ENCODE results near the gene MYADM.
A peak's percentile ranks its signal among the peaks of the same experiment; 100 is the strongest.

The MYADM gene

GRCh38 chr19:53884256-53884655, 16.6 kb downstream of the MYADM start:
- DNase-seq (ENCODE audit: low read depth in 4 of 4, low spot score in 1 of 4) = no peak

- no peak for DNase-seq (ENCODE audit: low read depth in 4 of 4, low spot score in 1 of 4)
Observed at GRCh38 chr19:53885036-53885435, 17.4 kb downstream of the MYADM start.

- DNase-seq (ENCODE audit: low read depth in 4 of 4, low spot score in 1 of 4) = no peak
Observed at GRCh38 chr19:53892301-53892980, 24.8 kb downstream of the MYADM start.

- no peak for DNase-seq (ENCODE audit: low read depth in 4 of 4, low spot score in 1 of 4)
Observed at GRCh38 chr19:53892981-53893325, 25.3 kb downstream of the MYADM start.

- no peak for DNase-seq (ENCODE audit: low read depth in 4 of 4, low spot score in 1 of 4)
Observed at GRCh38 chr19:53894707-53895106, 27.0 kb downstream of the MYADM start.

GRCh38 chr19:53896682-53897081, 29.0 kb downstream of the MYADM start:
- DNase-seq (ENCODE audit: low read depth in 4 of 4, low spot score in 1 of 4) = no peak

- no peak for DNase-seq (ENCODE audit: low read depth in 4 of 4, low spot score in 1 of 4)
Observed at GRCh38 chr19:53897459-53897858, 29.8 kb downstream of the MYADM start.

- no peak for DNase-seq (ENCODE audit: low read depth in 4 of 4, low spot score in 1 of 4)
Observed at GRCh38 chr19:53898166-53898565, 30.5 kb downstream of the MYADM start.

GRCh38 chr19:53898636-53899341, 31.1 kb downstream of the MYADM start:
- no peak for DNase-seq (ENCODE audit: low read depth in 4 of 4, low spot score in 1 of 4)

GRCh38 chr19:53900191-53900860, 32.6 kb downstream of the MYADM start:
- DNase-seq (ENCODE audit: low read depth in 4 of 4, low spot score in 1 of 4) = no peak

GRCh38 chr19:53903055-53903680, 35.5 kb downstream of the MYADM start:
- DNase-seq (ENCODE audit: low read depth in 4 of 4, low spot score in 1 of 4) = no peak

GRCh38 chr19:53904909-53905308, 37.2 kb downstream of the MYADM start:
- no peak for DNase-seq (ENCODE audit: low read depth in 4 of 4, low spot score in 1 of 4)

- no peak for DNase-seq (ENCODE audit: low read depth in 4 of 4, low spot score in 1 of 4)
Observed at GRCh38 chr19:53905787-53906186, 38.1 kb downstream of the MYADM start.

- DNase-seq (ENCODE audit: low read depth in 4 of 4, low spot score in 1 of 4) = peak; percentile 34 to 62 (median 52)
Observed at GRCh38 chr19:53906211-53907192, 38.8 kb downstream of the MYADM start.

GRCh38 chr19:53907193-53907581, 39.5 kb downstream of the MYADM start:
- no peak for DNase-seq (ENCODE audit: low read depth in 4 of 4, low spot score in 1 of 4)

- DNase-seq (ENCODE audit: low read depth in 4 of 4, low spot score in 1 of 4) = no peak
Observed at GRCh38 chr19:53907690-53908089, 40.0 kb downstream of the MYADM start.

- DNase-seq (ENCODE audit: low read depth in 4 of 4, low spot score in 1 of 4) = peak; percentile 6 to 48 (median 30)
Observed at GRCh38 chr19:53908106-53908934, 40.6 kb downstream of the MYADM start.

- no peak for DNase-seq (ENCODE audit: low read depth in 4 of 4, low spot score in 1 of 4)
Observed at GRCh38 chr19:53908935-53909415, 41.3 kb downstream of the MYADM start, which contains the start of gene CACNG7. TSS of gene CACNG7 (plus strand) at chr19:53909278. CDS start at chr19:53912832, 3,554 bp downstream.

GRCh38 chr19:53909471-53910169, 41.9 kb downstream of the MYADM start:
- no peak for DNase-seq (ENCODE audit: low read depth in 4 of 4, low spot score in 1 of 4)

All from stimulated activated CD4-positive, alpha-beta T cell treated with anti-CD3 and anti-CD28 coated beads, Interleukin-1b, Interleukin-23, amount 100 ng/mL, for 24 hours (primary cell).